Activated CD4-positive, alpha-beta memory T cell treated with anti-CD3 and anti-CD28 coated beads for 36 hours (primary cell): ENCODE data around the gene ARID1B. TPM values are rescaled to one million over a fixed set of nuclear protein-coding genes. Genes with fewer than 3 reads are reported as not detected.
A peak's percentile ranks its signal among the peaks of the same experiment; 100 is the strongest.

ENCODE experiments used
- CTCF ChIA-PET: fragments of 350-600 bp; sonication (Branson Sonifier 250); formaldehyde crosslinking; loops from one replicate; lab custom pipeline; 2021; ENCODE audit warnings: antibody characterized with exemption, inconsistent platforms; lab: Charles Lee
- POLR2A ChIA-PET: fragments of 350-600 bp; sonication (Branson Sonifier 250); formaldehyde crosslinking; loops from one replicate; lab custom pipeline; 2021; ENCODE audit warnings: antibody characterized with exemption; lab: Charles Lee
- DNase-seq: peaks from one replicate; pipeline ENCODE4 v3.0.0-alpha.2; 2020
- H3K27ac Mint-ChIP-seq: one replicate; pipeline ENCODE4 v1.8.0; 2021; ENCODE audit warnings: mixed read lengths
- H3K27me3 Mint-ChIP-seq: one replicate; pipeline ENCODE4 v1.8.0; 2021; ENCODE audit warnings: mixed read lengths
- H3K36me3 Mint-ChIP-seq: one replicate; pipeline ENCODE4 v1.8.0; 2021; ENCODE audit warnings: mixed read lengths
- H3K4me1 Mint-ChIP-seq: one replicate; pipeline ENCODE4 v1.8.0; 2021; ENCODE audit warnings: low read depth, mixed read lengths
- H3K4me3 Mint-ChIP-seq: one replicate; pipeline ENCODE4 v1.8.0; 2021; ENCODE audit warnings: mild to moderate bottlenecking, mixed read lengths
- H3K9me3 Mint-ChIP-seq: one replicate; pipeline ENCODE4 v1.8.0; 2021; ENCODE audit warnings: mixed read lengths
- intact Hi-C: fragments of 100-400 bp; cut with micrococcal nuclease; formaldehyde crosslinking; loops from one replicate; pipeline ENCODE4 v1.15.1; 2023
- total RNA-seq, 2 experiments: library from RNA; stranded (reverse); gene quantifications; one replicate each; pipeline ENCODE4 v1.2.3, GENCODE V29; 2021

Gene ARID1B
- total RNA-seq, 2 experiments from 2014 or later, result 39.0 to 41.5 TPM

- H3K36me3 Mint-ChIP-seq, result no peaks in the 10 kb centered on the region
- DNase-seq, result no peak
- intact Hi-C loops, result no loop called here
- CTCF ChIA-PET, result interaction anchor here (0.6 to 4.4 kb wide), 3 partner anchors 11 to 50 kb away, joined by 3 to 24 read pairs (median 5); no protein-coding TSS in a partner anchor
- H3K4me3 Mint-ChIP-seq, result no peak overlapping the region
- no peaks in the 10 kb centered on the region for H3K9me3 Mint-ChIP-seq
- H3K4me1 Mint-ChIP-seq, result peaks cover 49% of the 10 kb centered on the region
- no peaks in the 10 kb centered on the region for H3K27me3 Mint-ChIP-seq
- no peak overlapping the region for H3K27ac Mint-ChIP-seq
- POLR2A ChIA-PET, result no interaction called here
Measured at GRCh38 chr6:157225575-157225995, 448.4 kb downstream of the ARID1B start.

GRCh38 chr6:157226026-157226625 lies 448.9 kb downstream of the ARID1B start:
- Mint-ChIP-seq H3K9me3 (no peaks in the 10 kb centered on the region), H3K27me3 (no peaks in the 10 kb centered on the region), H3K27ac (no peak overlapping the region), H3K4me3 (no peak overlapping the region), H3K36me3 (no peaks in the 10 kb centered on the region), H3K4me1 (peaks cover 44% of the 10 kb centered on the region)
- intact Hi-C loops, result no loop called here
- no peak for DNase-seq
- ChIA-PET CTCF (interaction anchor here (0.6 to 4.4 kb wide), 3 partner anchors 10 to 49 kb away, joined by 3 to 24 read pairs (median 5); no protein-coding TSS in a partner anchor), POLR2A (no interaction called here)

- DNase-seq, result no peak
- ChIA-PET CTCF (interaction anchor here (2.3 to 4.4 kb wide), 2 partner anchors 9 to 48 kb away, joined by 5 to 24 read pairs; no protein-coding TSS in a partner anchor), POLR2A (no interaction called here)
- H3K27me3 Mint-ChIP-seq, result no peaks in the 10 kb centered on the region
- intact Hi-C loops, result no loop called here
- peaks cover 39% of the 10 kb centered on the region for H3K4me1 Mint-ChIP-seq
- H3K4me3 Mint-ChIP-seq, result no peak overlapping the region
- no peak overlapping the region for H3K27ac Mint-ChIP-seq
- H3K36me3 Mint-ChIP-seq, result no peaks in the 10 kb centered on the region
- H3K9me3 Mint-ChIP-seq, result no peaks in the 10 kb centered on the region
Measured at GRCh38 chr6:157226761-157227160, 449.6 kb downstream of the ARID1B start.

- peaks cover 35% of the 10 kb centered on the region for H3K4me1 Mint-ChIP-seq
- POLR2A ChIA-PET, result no interaction called here
- no peaks in the 10 kb centered on the region for H3K27me3 Mint-ChIP-seq
- no peaks in the 10 kb centered on the region for H3K9me3 Mint-ChIP-seq
- no peak overlapping the region for H3K4me3 Mint-ChIP-seq
- intact Hi-C loops, result no loop called here
- CTCF ChIA-PET, result interaction anchor here (2.3 kb wide), 1 partner anchor 48 kb away, joined by 5 read pairs; no protein-coding TSS in a partner anchor
- H3K27ac Mint-ChIP-seq, result no peak overlapping the region
- peak; percentile 28 for DNase-seq
- H3K36me3 Mint-ChIP-seq, result no peaks in the 10 kb centered on the region
Measured at GRCh38 chr6:157227202-157228166, 450.3 kb downstream of the ARID1B start.

GRCh38 chr6:157228426-157229131 lies 451.4 kb downstream of the ARID1B start:
- ChIA-PET CTCF (no interaction called here), POLR2A (no interaction called here)
- no peaks in the 10 kb centered on the region for H3K27me3 Mint-ChIP-seq
- intact Hi-C loops, result no loop called here
- no peak for DNase-seq
- H3K4me3 Mint-ChIP-seq, result no peak overlapping the region
- H3K4me1 Mint-ChIP-seq, result peaks cover 27% of the 10 kb centered on the region
- H3K27ac Mint-ChIP-seq, result no peak overlapping the region
- H3K9me3 Mint-ChIP-seq, result no peaks in the 10 kb centered on the region
- no peaks in the 10 kb centered on the region for H3K36me3 Mint-ChIP-seq

- H3K27me3 Mint-ChIP-seq, result peaks cover 3% of the 10 kb centered on the region
- intact Hi-C loops, result no loop called here
- no peak overlapping the region for H3K27ac Mint-ChIP-seq
- ChIA-PET POLR2A (no interaction called here), CTCF (no interaction called here)
- H3K4me3 Mint-ChIP-seq, result no peak overlapping the region
- H3K9me3 Mint-ChIP-seq, result no peaks in the 10 kb centered on the region
- DNase-seq, result no peak
- peaks cover 25% of the 10 kb centered on the region for H3K4me1 Mint-ChIP-seq
- no peaks in the 10 kb centered on the region for H3K36me3 Mint-ChIP-seq
Measured at GRCh38 chr6:157229132-157229618, 452.0 kb downstream of the ARID1B start.

GRCh38 chr6:157229713-157230112 lies 452.5 kb downstream of the ARID1B start:
- ChIA-PET POLR2A (no interaction called here), CTCF (no interaction called here)
- H3K27me3 Mint-ChIP-seq, result peaks cover 5% of the 10 kb centered on the region
- no peak overlapping the region for H3K4me3 Mint-ChIP-seq
- no peaks in the 10 kb centered on the region for H3K9me3 Mint-ChIP-seq
- H3K27ac Mint-ChIP-seq, result no peak overlapping the region
- peaks cover 27% of the 10 kb centered on the region for H3K4me1 Mint-ChIP-seq
- no peaks in the 10 kb centered on the region for H3K36me3 Mint-ChIP-seq
- intact Hi-C loops, result no loop called here
- no peak for DNase-seq

GRCh38 chr6:157230910-157231309 lies 453.7 kb downstream of the ARID1B start:
- intact Hi-C loops, result no loop called here
- H3K9me3 Mint-ChIP-seq, result no peaks in the 10 kb centered on the region
- CTCF ChIA-PET, result no interaction called here

GRCh38 chr6:157232161-157232895 lies 455.1 kb downstream of the ARID1B start:
- Mint-ChIP-seq H3K27ac (no peak overlapping the region), H3K27me3 (peaks cover 19% of the 10 kb centered on the region), H3K4me3 (no peak overlapping the region), H3K4me1 (peaks cover 27% of the 10 kb centered on the region), H3K36me3 (no peaks in the 10 kb centered on the region), H3K9me3 (no peaks in the 10 kb centered on the region)
- DNase-seq, result no peak
- intact Hi-C loops, result no loop called here
- ChIA-PET CTCF (interaction anchor here (1.1 kb wide), 1 partner anchor 12 kb away, joined by 3 read pairs; no protein-coding TSS in a partner anchor), POLR2A (no interaction called here)

More at GRCh38 chr6:157230910-157231309, 453.7 kb downstream of the ARID1B start:
- Mint-ChIP-seq H3K4me3 (no peak overlapping the region), H3K4me1 (peaks cover 37% of the 10 kb centered on the region), H3K27ac (no peak overlapping the region), H3K36me3 (no peaks in the 10 kb centered on the region), H3K27me3 (peaks cover 13% of the 10 kb centered on the region)
- DNase-seq, result no peak
- POLR2A ChIA-PET, result no interaction called here

GRCh38 chr6:157233156-157233555 lies 456.0 kb downstream of the ARID1B start:
- intact Hi-C loops, result no loop called here
- no peak for DNase-seq
- peaks cover 20% of the 10 kb centered on the region for H3K4me1 Mint-ChIP-seq
- no peaks in the 10 kb centered on the region for H3K9me3 Mint-ChIP-seq
- H3K27me3 Mint-ChIP-seq, result peaks cover 19% of the 10 kb centered on the region
- H3K27ac Mint-ChIP-seq, result no peak overlapping the region
- H3K36me3 Mint-ChIP-seq, result no peaks in the 10 kb centered on the region
- no peak overlapping the region for H3K4me3 Mint-ChIP-seq
- ChIA-PET CTCF (interaction anchor here (0.8 to 1.1 kb wide), 2 partner anchors 13 to 42 kb away, joined by 3 read pairs; no protein-coding TSS in a partner anchor), POLR2A (no interaction called here)

GRCh38 chr6:157233686-157234085 lies 456.5 kb downstream of the ARID1B start:
- Mint-ChIP-seq H3K4me1 (peaks cover 20% of the 10 kb centered on the region), H3K27ac (no peak overlapping the region), H3K9me3 (no peaks in the 10 kb centered on the region), H3K4me3 (no peak overlapping the region), H3K27me3 (peaks cover 19% of the 10 kb centered on the region), H3K36me3 (no peaks in the 10 kb centered on the region)
- DNase-seq, result no peak
- intact Hi-C loops, result loop anchor here (2.0 kb wide), 2 partner anchors 13 to 41 kb away; no protein-coding TSS in a partner anchor
- ChIA-PET CTCF (interaction anchor here (0.8 to 1.1 kb wide), 2 partner anchors 14 to 41 kb away, joined by 3 read pairs; no protein-coding TSS in a partner anchor), POLR2A (no interaction called here)
